Activated CD8-positive, alpha-beta T cell treated with anti-CD3 and anti-CD28 coated beads for 36 hours (primary cell): Measurements from ENCODE around the gene ATIC. TPM values are rescaled to one million over a fixed set of nuclear protein-coding genes. Genes with fewer than 3 reads are reported as not detected.

ENCODE experiments used
- ATAC-seq: fragments of 200-7000 bp; cut with Tn5 transposase; one replicate; pipeline ENCODE4 v1.10.0; 2021; ENCODE audit warnings: mild to moderate bottlenecking, moderate library complexity
- CTCF ChIA-PET: fragments of 350-600 bp; sonication (Branson Sonifier 250); formaldehyde crosslinking; loops from one replicate; lab custom pipeline; 2021; ENCODE audit warnings: antibody characterized with exemption; lab: Charles Lee
- POLR2A ChIA-PET: fragments of 350-600 bp; sonication (Branson Sonifier 250); formaldehyde crosslinking; loops from one replicate; lab custom pipeline; 2021; ENCODE audit warnings: antibody characterized with exemption; lab: Charles Lee
- DNase-seq: peaks from one replicate; pipeline ENCODE4 v3.0.0-alpha.2; 2020
- H3K27ac Mint-ChIP-seq: one replicate; pipeline ENCODE4 v1.8.0; 2021; ENCODE audit warnings: mild to moderate bottlenecking, mixed read lengths
- H3K27me3 Mint-ChIP-seq: one replicate; pipeline ENCODE4 v1.8.0; 2021; ENCODE audit warnings: mixed read lengths
- H3K36me3 Mint-ChIP-seq: one replicate; pipeline ENCODE4 v1.8.0; 2021; ENCODE audit warnings: low read depth, mixed read lengths
- H3K4me1 Mint-ChIP-seq: one replicate; pipeline ENCODE4 v1.8.0; 2021; ENCODE audit warnings: low read depth, mixed read lengths
- H3K4me3 Mint-ChIP-seq: one replicate; pipeline ENCODE4 v1.8.0; 2021; ENCODE audit warnings: mild to moderate bottlenecking, moderate library complexity, mixed read lengths
- H3K9me3 Mint-ChIP-seq: one replicate; pipeline ENCODE4 v1.8.0; 2021; ENCODE audit warnings: mixed read lengths
- intact Hi-C: fragments of 100-400 bp; cut with micrococcal nuclease; formaldehyde crosslinking; loops from one replicate; pipeline ENCODE4 v1.10.0; 2022
- total RNA-seq, 2 experiments: library from RNA; stranded (reverse); gene quantifications; one replicate each; pipeline ENCODE4 v1.2.3, GENCODE V29; 2021
- TF ChIP-seq, protein P1 (sequence below): fragments of 200-600 bp; IDR thresholded peaks from one replicate; pipeline ENCODE4 v1.8.0; 2022; ENCODE audit warnings: antibody characterized with exemption, mild to moderate bottlenecking

Gene ATIC
- total RNA-seq, 2 experiments from 2014 or later = 309 to 319 TPM

- no peak for ATAC-seq
- POLR2A ChIA-PET = no interaction called here
Measured at GRCh38 chr2:215368493-215368809, 56.6 kb downstream of the ATIC start.

DNA sequence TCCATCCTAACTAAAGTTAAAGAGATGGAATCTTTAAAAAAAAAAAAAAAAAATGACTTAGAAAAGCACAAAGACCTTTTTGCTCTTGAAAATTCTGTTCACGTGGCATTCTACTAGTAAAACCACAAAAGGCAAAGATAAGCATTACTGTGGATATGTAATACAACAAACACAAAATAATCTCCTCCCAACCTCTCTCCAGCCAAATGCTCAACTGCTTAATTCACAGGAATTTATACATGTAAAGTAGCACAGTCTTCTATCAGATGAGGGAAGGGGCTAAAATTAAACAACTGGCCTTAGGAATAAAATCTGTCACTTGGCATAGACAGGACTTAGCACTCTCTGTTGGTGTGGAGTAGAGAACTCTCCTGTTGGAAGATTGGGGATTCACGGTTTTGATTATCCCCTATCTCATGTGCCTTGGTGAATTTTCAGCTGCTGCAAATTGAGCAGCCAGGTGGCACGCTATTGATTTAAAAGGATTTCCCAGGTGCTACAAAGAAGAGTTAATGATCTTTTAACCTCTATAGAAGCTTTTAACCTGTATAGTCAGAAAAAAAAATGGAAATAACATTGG is 57.4 kb downstream of the ATIC start:
- H3K4me1 Mint-ChIP-seq = no peaks in the 10 kb centered on the region
- H3K27me3 Mint-ChIP-seq = no peaks in the 10 kb centered on the region
- no peak overlapping the region for H3K27ac Mint-ChIP-seq
- DNase-seq (no peak), ATAC-seq (no peak)
- TF ChIP-seq, protein P1, sequence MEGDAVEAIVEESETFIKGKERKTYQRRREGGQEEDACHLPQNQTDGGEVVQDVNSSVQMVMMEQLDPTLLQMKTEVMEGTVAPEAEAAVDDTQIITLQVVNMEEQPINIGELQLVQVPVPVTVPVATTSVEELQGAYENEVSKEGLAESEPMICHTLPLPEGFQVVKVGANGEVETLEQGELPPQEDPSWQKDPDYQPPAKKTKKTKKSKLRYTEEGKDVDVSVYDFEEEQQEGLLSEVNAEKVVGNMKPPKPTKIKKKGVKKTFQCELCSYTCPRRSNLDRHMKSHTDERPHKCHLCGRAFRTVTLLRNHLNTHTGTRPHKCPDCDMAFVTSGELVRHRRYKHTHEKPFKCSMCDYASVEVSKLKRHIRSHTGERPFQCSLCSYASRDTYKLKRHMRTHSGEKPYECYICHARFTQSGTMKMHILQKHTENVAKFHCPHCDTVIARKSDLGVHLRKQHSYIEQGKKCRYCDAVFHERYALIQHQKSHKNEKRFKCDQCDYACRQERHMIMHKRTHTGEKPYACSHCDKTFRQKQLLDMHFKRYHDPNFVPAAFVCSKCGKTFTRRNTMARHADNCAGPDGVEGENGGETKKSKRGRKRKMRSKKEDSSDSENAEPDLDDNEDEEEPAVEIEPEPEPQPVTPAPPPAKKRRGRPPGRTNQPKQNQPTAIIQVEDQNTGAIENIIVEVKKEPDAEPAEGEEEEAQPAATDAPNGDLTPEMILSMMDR = no peak
- H3K9me3 Mint-ChIP-seq = no peaks in the 10 kb centered on the region
- peaks cover 32% of the 10 kb centered on the region for H3K36me3 Mint-ChIP-seq
- no peak overlapping the region for H3K4me3 Mint-ChIP-seq
- intact Hi-C loops = no loop called here
- CTCF ChIA-PET = no interaction called here
- POLR2A ChIA-PET = no interaction called here

More at GRCh38 chr2:215368493-215368809, 56.6 kb downstream of the ATIC start:
- CTCF ChIA-PET = interaction anchor here (1.3 kb wide), 1 partner anchor 9 kb away, joined by 3 read pairs; no protein-coding TSS in a partner anchor
- Mint-ChIP-seq H3K36me3 (peaks cover 35% of the 10 kb centered on the region), H3K4me1 (no peaks in the 10 kb centered on the region), H3K27me3 (no peaks in the 10 kb centered on the region), H3K27ac (no peak overlapping the region), H3K4me3 (no peak overlapping the region), H3K9me3 (no peaks in the 10 kb centered on the region)
- DNase-seq = no peak
- TF ChIP-seq, protein P1 = no peak
- intact Hi-C loops = no loop called here

GRCh38 chr2:215370112-215370965 is 58.5 kb downstream of the ATIC start:
- no peak overlapping the region for H3K4me3 Mint-ChIP-seq
- ChIA-PET POLR2A (interaction anchor here (0.7 kb wide), 1 partner anchor 26 kb away, joined by 4 read pairs; no protein-coding TSS in a partner anchor), CTCF (no interaction called here)
- intact Hi-C loops = no loop called here
- no peaks in the 10 kb centered on the region for H3K27me3 Mint-ChIP-seq
- no peak overlapping the region for H3K27ac Mint-ChIP-seq
- TF ChIP-seq, protein P1 = no peak
- peaks cover 31% of the 10 kb centered on the region for H3K36me3 Mint-ChIP-seq
- DNase-seq (no peak), ATAC-seq (no peak)
- no peaks in the 10 kb centered on the region for H3K4me1 Mint-ChIP-seq
- H3K9me3 Mint-ChIP-seq = no peaks in the 10 kb centered on the region

DNA sequence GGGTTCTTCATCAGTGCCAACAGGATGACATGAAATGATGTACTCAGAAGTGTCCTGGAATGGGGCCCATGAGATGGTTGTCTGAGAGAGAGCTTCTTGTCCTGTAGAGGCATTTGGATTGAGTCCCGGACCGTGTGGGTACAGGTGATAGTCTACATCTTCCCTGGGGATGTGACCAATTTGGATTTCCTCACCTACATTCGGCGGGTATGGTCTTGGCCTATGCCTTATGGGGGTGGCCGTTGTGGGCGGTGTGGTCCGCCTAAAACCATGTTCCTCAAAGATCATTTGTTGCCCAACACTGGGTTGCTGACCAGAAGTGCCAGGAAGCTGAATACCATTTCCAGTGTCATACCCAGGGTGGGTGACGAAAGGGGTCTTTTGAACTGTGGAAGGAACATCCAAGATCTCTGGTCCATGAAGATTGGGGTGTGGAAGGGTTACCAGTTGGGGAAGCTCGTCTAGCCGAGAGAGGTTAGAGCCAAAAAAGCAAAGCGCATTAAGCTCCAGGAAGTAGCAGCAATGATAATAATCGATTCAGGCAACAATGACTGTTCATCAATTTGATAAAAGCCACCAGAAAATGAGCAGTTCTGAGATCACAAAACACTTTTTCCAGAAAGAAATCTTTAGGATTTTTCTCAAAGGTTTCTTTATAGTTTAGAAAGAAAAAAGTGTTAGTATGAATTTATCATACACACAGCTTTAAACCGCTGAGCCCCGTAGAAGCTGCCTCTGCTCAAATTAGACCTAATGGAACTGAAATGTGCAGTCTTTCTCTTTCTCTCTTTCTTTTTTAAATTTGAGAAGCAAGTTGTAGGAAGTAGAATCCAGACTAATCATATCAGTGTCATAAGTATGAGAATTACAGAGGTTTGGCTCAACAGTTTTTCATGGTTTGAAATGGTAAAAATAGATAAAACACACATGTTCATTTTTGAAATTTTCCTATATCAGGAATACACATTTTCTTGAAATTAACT is 60.3 kb downstream of the ATIC start:
- ChIA-PET POLR2A (no interaction called here), CTCF (interaction anchor here (1.5 kb wide), 1 partner anchor 559 kb away, joined by 5 read pairs; no protein-coding TSS in a partner anchor)
- intact Hi-C loops = no loop called here
- Mint-ChIP-seq H3K4me3 (no peak overlapping the region), H3K4me1 (no peaks in the 10 kb centered on the region), H3K27me3 (no peaks in the 10 kb centered on the region), H3K9me3 (no peaks in the 10 kb centered on the region), H3K36me3 (peaks cover 28% of the 10 kb centered on the region), H3K27ac (no peak overlapping the region)
- TF ChIP-seq, protein P1 = no peak
- ATAC-seq = no peak
- no peak for DNase-seq
